Mesothelial cell of epicardium (in vitro differentiated cells): Measurements from ENCODE around the gene RSU1. TPM values are rescaled to one million over a fixed set of nuclear protein-coding genes. Genes with fewer than 3 reads are reported as not detected.

Experiments
- DNase-seq, 2 experiments: peaks; one replicate each; pipeline ENCODE4 v3.0.0; 2021; ENCODE audit warnings: low spot score in 2 of 2; ENCODE audit not compliant: unreplicated experiment in 2 of 2
- H3K27ac Mint-ChIP-seq: 2 replicates; pipeline ENCODE4 v1.8.0; 2021; ENCODE audit warnings: mixed read lengths
- H3K27me3 Mint-ChIP-seq: 2 replicates; pipeline ENCODE4 v1.8.0; 2021; ENCODE audit warnings: low read depth, mixed read lengths
- H3K36me3 Mint-ChIP-seq: 2 replicates; pipeline ENCODE4 v1.8.0; 2021; ENCODE audit warnings: mixed read lengths
- H3K4me1 Mint-ChIP-seq: 2 replicates; pipeline ENCODE4 v1.8.0; 2021; ENCODE audit warnings: mixed read lengths
- H3K4me3 Mint-ChIP-seq: 2 replicates; pipeline ENCODE4 v1.8.0; 2021; ENCODE audit warnings: mild to moderate bottlenecking, moderate library complexity, mixed read lengths
- H3K9me3 Mint-ChIP-seq: 2 replicates; pipeline ENCODE4 v1.8.0; 2021; ENCODE audit warnings: mixed read lengths
- CTCF ChIP-seq: fragments of 200-600 bp; sonication (generic); IDR thresholded peaks from one replicate; pipeline ENCODE4 v1.5.0; 2021; ENCODE audit warnings: antibody characterized with exemption; ENCODE audit not compliant: unreplicated experiment
- total RNA-seq: library from RNA; stranded (reverse); gene quantifications from 3 replicates; pipeline ENCODE4 v1.2.1, GENCODE V29; 2021

Gene RSU1
- total RNA-seq, 1 donor from 2014 or later, result 36.2 TPM

GRCh38 chr10:16856567-16856966, 39.3 kb upstream of the RSU1 start:
- Mint-ChIP-seq H3K4me1 (peaks cover 26% of the 10 kb centered on the region), H3K27ac (peak overlapping the region; percentile 44), H3K27me3 (no peaks in the 10 kb centered on the region), H3K36me3 (no peaks in the 10 kb centered on the region), H3K4me3 (no peak overlapping the region), H3K9me3 (no peaks in the 10 kb centered on the region)
- DNase-seq, result no peak
- no peak for TF ChIP-seq CTCF

- no peaks in the 10 kb centered on the region for H3K36me3 Mint-ChIP-seq
- no peaks in the 10 kb centered on the region for H3K27me3 Mint-ChIP-seq
- no peak overlapping the region for H3K4me3 Mint-ChIP-seq
- peaks cover 26% of the 10 kb centered on the region for H3K4me1 Mint-ChIP-seq
- H3K9me3 Mint-ChIP-seq, result no peaks in the 10 kb centered on the region
- no peak for DNase-seq
- no peak overlapping the region for H3K27ac Mint-ChIP-seq
- no peak for TF ChIP-seq CTCF
These were observed 38.9 kb upstream of the RSU1 start for GRCh38 chr10:16856092-16856491.

- Mint-ChIP-seq H3K27me3 (no peaks in the 10 kb centered on the region), H3K36me3 (no peaks in the 10 kb centered on the region), H3K4me3 (no peak overlapping the region), H3K9me3 (no peaks in the 10 kb centered on the region), H3K4me1 (peaks cover 26% of the 10 kb centered on the region), H3K27ac (no peak overlapping the region)
- DNase-seq, result no peak
- TF ChIP-seq CTCF, result no peak
These were observed 37.4 kb upstream of the RSU1 start for GRCh38 chr10:16854623-16855022.

GRCh38 chr10:16853809-16854208, 36.6 kb upstream of the RSU1 start:
- no peaks in the 10 kb centered on the region for H3K36me3 Mint-ChIP-seq
- DNase-seq, result no peak
- H3K4me1 Mint-ChIP-seq, result peaks cover 31% of the 10 kb centered on the region
- no peak for TF ChIP-seq CTCF
- no peak overlapping the region for H3K27ac Mint-ChIP-seq
- H3K27me3 Mint-ChIP-seq, result no peaks in the 10 kb centered on the region
- H3K4me3 Mint-ChIP-seq, result no peak overlapping the region
- no peaks in the 10 kb centered on the region for H3K9me3 Mint-ChIP-seq

- H3K27me3 Mint-ChIP-seq, result no peaks in the 10 kb centered on the region
- TF ChIP-seq CTCF, result no peak
- no peak for DNase-seq
- no peak overlapping the region for H3K4me3 Mint-ChIP-seq
- no peaks in the 10 kb centered on the region for H3K9me3 Mint-ChIP-seq
- peaks cover 33% of the 10 kb centered on the region for H3K4me1 Mint-ChIP-seq
- no peaks in the 10 kb centered on the region for H3K36me3 Mint-ChIP-seq
- H3K27ac Mint-ChIP-seq, result no peak overlapping the region
These were observed 36.0 kb upstream of the RSU1 start for GRCh38 chr10:16853201-16853600.

GRCh38 chr10:16852624-16853023, 35.4 kb upstream of the RSU1 start:
- TF ChIP-seq CTCF, result no peak
- Mint-ChIP-seq H3K4me1 (peaks cover 32% of the 10 kb centered on the region), H3K27ac (no peak overlapping the region), H3K4me3 (no peak overlapping the region), H3K9me3 (no peaks in the 10 kb centered on the region), H3K36me3 (no peaks in the 10 kb centered on the region), H3K27me3 (no peaks in the 10 kb centered on the region)
- no peak for DNase-seq
